Osteoblast (primary cell): ENCODE results near the gene MBD5. TPM values are rescaled to one million over a fixed set of nuclear protein-coding genes. Genes with fewer than 3 reads are reported as not detected.
A peak's percentile ranks its signal among the peaks of the same experiment; 100 is the strongest.

Experiments
- DNase-seq: peaks from one replicate; pipeline ENCODE4 v3.0.0; 2011; ENCODE audit warnings: low spot score, mixed read lengths; ENCODE audit not compliant: insufficient read length; ENCODE audit errors: missing footprints
- H2AFZ ChIP-seq: 2 replicates; pipeline ENCODE4 v1.6.0; 2011; ENCODE audit warnings: mild to moderate bottlenecking, low read length
- H3K27ac ChIP-seq: 2 replicates; pipeline ENCODE4 v1.5.1; 2011; ENCODE audit warnings: mild to moderate bottlenecking, low read depth, low read length, moderate library complexity
- H3K27me3 ChIP-seq: 2 replicates; pipeline ENCODE4 v1.6.0; 2012; ENCODE audit warnings: mild to moderate bottlenecking, control low read depth, inconsistent platforms, low read length, moderate library complexity; ENCODE audit not compliant: insufficient read depth
- H3K36me3 ChIP-seq: 2 replicates; pipeline ENCODE4 v1.5.1; 2011; ENCODE audit warnings: mild to moderate bottlenecking, low read length, control low read depth, moderate library complexity; ENCODE audit not compliant: insufficient read depth
- H3K4me1 ChIP-seq: 2 replicates; pipeline ENCODE4 v1.5.1; 2011; ENCODE audit warnings: mild to moderate bottlenecking, low read length, control low read depth, moderate library complexity; ENCODE audit not compliant: insufficient read depth
- H3K4me2 ChIP-seq: 2 replicates; pipeline ENCODE4 v1.6.0; 2011; ENCODE audit warnings: mild to moderate bottlenecking, low read length; ENCODE audit not compliant: insufficient read depth
- H3K4me3 ChIP-seq: fragments of 200-600 bp; sonication (generic); 3 replicates; pipeline ENCODE4 v1.5.1; 2012; ENCODE audit warnings: mild to moderate bottlenecking, low read length, inconsistent platforms; ENCODE audit not compliant: insufficient read depth
- H3K79me2 ChIP-seq: 2 replicates; pipeline ENCODE4 v1.6.0; 2012; ENCODE audit warnings: mild to moderate bottlenecking, low read length, control low read depth, inconsistent platforms; ENCODE audit not compliant: insufficient read depth
- H3K9me3 ChIP-seq: 2 replicates; pipeline ENCODE4 v1.5.1; 2011; ENCODE audit warnings: low read depth, low read length, control low read depth
- H4K20me1 ChIP-seq: 2 replicates; pipeline ENCODE4 v1.6.0; 2012; ENCODE audit warnings: mild to moderate bottlenecking, low read length, control low read depth; ENCODE audit not compliant: insufficient read depth
- total RNA-seq: library from RNA; depleted of rRNA; stranded (reverse); fragments of >200 nt; gene quantifications from 2 replicates; pipeline ENCODE4 v1.2.3, GENCODE V29; 2012
- TF ChIP-seq, protein P1 (sequence below): IDR thresholded peaks from 2 replicates; pipeline ENCODE4 v1.5.1; 2011; ENCODE audit warnings: mild to moderate bottlenecking, low read depth, low read length, moderate library complexity; ENCODE audit errors: extremely low read depth

The MBD5 gene
- total RNA-seq, 1 donor: 22.4 TPM

- Histone ChIP-seq H4K20me1 (no peaks in the 10 kb centered on the region), H3K27me3 (no peaks in the 10 kb centered on the region), H3K79me2 (no peaks in the 10 kb centered on the region), H2AFZ (no peak overlapping the region), H3K4me1 (peaks cover 6% of the 10 kb centered on the region), H3K4me2 (peak overlapping the region; percentile 7), H3K9me3 (no peaks in the 10 kb centered on the region), H3K36me3 (no peaks in the 10 kb centered on the region), H3K27ac (peak overlapping the region; percentile 9), H3K4me3 (no peak overlapping the region)
- TF ChIP-seq, protein P1, sequence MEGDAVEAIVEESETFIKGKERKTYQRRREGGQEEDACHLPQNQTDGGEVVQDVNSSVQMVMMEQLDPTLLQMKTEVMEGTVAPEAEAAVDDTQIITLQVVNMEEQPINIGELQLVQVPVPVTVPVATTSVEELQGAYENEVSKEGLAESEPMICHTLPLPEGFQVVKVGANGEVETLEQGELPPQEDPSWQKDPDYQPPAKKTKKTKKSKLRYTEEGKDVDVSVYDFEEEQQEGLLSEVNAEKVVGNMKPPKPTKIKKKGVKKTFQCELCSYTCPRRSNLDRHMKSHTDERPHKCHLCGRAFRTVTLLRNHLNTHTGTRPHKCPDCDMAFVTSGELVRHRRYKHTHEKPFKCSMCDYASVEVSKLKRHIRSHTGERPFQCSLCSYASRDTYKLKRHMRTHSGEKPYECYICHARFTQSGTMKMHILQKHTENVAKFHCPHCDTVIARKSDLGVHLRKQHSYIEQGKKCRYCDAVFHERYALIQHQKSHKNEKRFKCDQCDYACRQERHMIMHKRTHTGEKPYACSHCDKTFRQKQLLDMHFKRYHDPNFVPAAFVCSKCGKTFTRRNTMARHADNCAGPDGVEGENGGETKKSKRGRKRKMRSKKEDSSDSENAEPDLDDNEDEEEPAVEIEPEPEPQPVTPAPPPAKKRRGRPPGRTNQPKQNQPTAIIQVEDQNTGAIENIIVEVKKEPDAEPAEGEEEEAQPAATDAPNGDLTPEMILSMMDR: no peak
- peak; percentile 38 for DNase-seq
Measured at GRCh38 chr2:148132412-148132811, 111.5 kb downstream of the MBD5 start.

DNA sequence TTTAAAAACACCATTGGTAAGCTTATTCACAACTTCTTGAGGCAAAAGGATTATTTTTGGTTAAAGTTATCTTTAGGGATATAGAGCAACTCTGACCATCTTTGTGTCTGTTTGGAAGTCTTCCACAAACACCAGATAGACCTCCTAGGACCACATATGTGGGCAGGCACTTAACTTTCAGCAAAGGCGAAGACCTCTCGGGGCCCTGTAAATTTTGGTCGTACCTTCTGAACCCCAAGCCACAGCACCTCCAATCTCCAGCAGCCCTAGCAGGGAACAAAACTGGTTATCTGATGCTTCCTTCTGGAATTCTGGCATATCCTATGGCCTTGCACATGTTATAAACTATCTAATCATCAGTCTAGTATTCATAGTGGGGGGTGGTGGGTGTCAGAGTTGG is 114.8 kb downstream of the MBD5 start:
- no peaks in the 10 kb centered on the region for H3K36me3 ChIP-seq
- H3K4me1 ChIP-seq: peaks cover 6% of the 10 kb centered on the region
- no peaks in the 10 kb centered on the region for H3K27me3 ChIP-seq
- H2AFZ ChIP-seq: no peak overlapping the region
- TF ChIP-seq, protein P1: no peak
- no peaks in the 10 kb centered on the region for H3K9me3 ChIP-seq
- H3K27ac ChIP-seq: no peak overlapping the region
- no peak overlapping the region for H3K4me2 ChIP-seq
- DNase-seq: no peak
- no peaks in the 10 kb centered on the region for H4K20me1 ChIP-seq
- no peaks in the 10 kb centered on the region for H3K79me2 ChIP-seq
- no peak overlapping the region for H3K4me3 ChIP-seq

GRCh38 chr2:148136441-148136840 is 115.5 kb downstream of the MBD5 start:
- Histone ChIP-seq H3K36me3 (no peaks in the 10 kb centered on the region), H3K9me3 (no peaks in the 10 kb centered on the region), H3K79me2 (no peaks in the 10 kb centered on the region), H2AFZ (no peak overlapping the region), H4K20me1 (no peaks in the 10 kb centered on the region), H3K4me2 (no peak overlapping the region), H3K4me1 (peaks cover 6% of the 10 kb centered on the region), H3K27me3 (no peaks in the 10 kb centered on the region), H3K4me3 (no peak overlapping the region), H3K27ac (no peak overlapping the region)
- TF ChIP-seq, protein P1: no peak
- no peak for DNase-seq

- Histone ChIP-seq H3K79me2 (no peaks in the 10 kb centered on the region), H3K4me2 (no peak overlapping the region), H4K20me1 (no peaks in the 10 kb centered on the region), H3K36me3 (no peaks in the 10 kb centered on the region), H2AFZ (no peak overlapping the region), H3K4me1 (no peaks in the 10 kb centered on the region), H3K27ac (no peak overlapping the region), H3K27me3 (no peaks in the 10 kb centered on the region), H3K9me3 (no peaks in the 10 kb centered on the region), H3K4me3 (no peak overlapping the region)
- DNase-seq: no peak
- TF ChIP-seq, protein P1: no peak
Measured at GRCh38 chr2:148161909-148162435, 141.1 kb downstream of the MBD5 start.
